DOHH2 (cell line): ENCODE results near the gene HOXC5.
A peak's percentile ranks its signal among the peaks of the same experiment; 100 is the strongest.

ENCODE experiments used
- H3F3A ChIP-seq: fragments of 200-600 bp; sonication (generic), shearing (Covaris generic); 2 replicates; pipeline ENCODE4 v1.6.0; 2016; ENCODE audit warnings: antibody characterized with exemption, mild to moderate bottlenecking; ENCODE audit not compliant: control insufficient read depth, insufficient read depth
- H3K27ac ChIP-seq: fragments of 200-600 bp; sonication (generic); 2 replicates; pipeline ENCODE4 v1.5.1; 2014; ENCODE audit warnings: low read depth, mild to moderate bottlenecking, low read length, moderate library complexity
- H3K27me3 ChIP-seq: fragments of 200-600 bp; sonication (generic); 2 replicates; pipeline ENCODE4 v1.6.1; 2014; ENCODE audit warnings: mild to moderate bottlenecking, low read length, mixed read lengths; ENCODE audit not compliant: control insufficient read depth
- H3K36me3 ChIP-seq: fragments of 200-600 bp; sonication (generic); 2 replicates; pipeline ENCODE4 v1.6.1; 2014; ENCODE audit warnings: mild to moderate bottlenecking, low read length, moderate library complexity, mixed read lengths; ENCODE audit not compliant: control insufficient read depth
- H3K4me1 ChIP-seq: fragments of 200-600 bp; sonication (generic); 2 replicates; pipeline ENCODE4 v1.6.1; 2014; ENCODE audit warnings: mild to moderate bottlenecking, low read length, mixed read lengths; ENCODE audit not compliant: control insufficient read depth
- H3K4me2 ChIP-seq: fragments of 200-600 bp; sonication (generic); 2 replicates; pipeline ENCODE4 v1.6.0; 2014; ENCODE audit warnings: mild to moderate bottlenecking, low read length, moderate library complexity
- H3K4me3 ChIP-seq: fragments of 200-600 bp; sonication (generic); 2 replicates; pipeline ENCODE4 v1.5.1; 2014; ENCODE audit warnings: mild to moderate bottlenecking, low read length, mixed read lengths
- H3K79me2 ChIP-seq: fragments of 200-600 bp; sonication (generic); 2 replicates; pipeline ENCODE4 v1.6.1; 2014; ENCODE audit warnings: mild to moderate bottlenecking, low read length, mixed read lengths; ENCODE audit not compliant: control insufficient read depth
- H3K9me2 ChIP-seq: fragments of 200-600 bp; sonication (generic); replicated peaks from 2 replicates; pipeline ENCODE4 v1.6.1; 2014; ENCODE audit warnings: mild to moderate bottlenecking, low read length, mixed read lengths; ENCODE audit not compliant: control insufficient read depth
- H3K9me3 ChIP-seq: fragments of 200-600 bp; sonication (generic); 2 replicates; pipeline ENCODE4 v1.6.1; 2014; ENCODE audit warnings: antibody characterized with exemption, low read length, mixed read lengths; ENCODE audit not compliant: control insufficient read depth, insufficient read depth
- H4K20me1 ChIP-seq: fragments of 200-600 bp; sonication (generic); 2 replicates; pipeline ENCODE4 v1.6.0; 2014; ENCODE audit warnings: low read depth, mild to moderate bottlenecking, antibody characterized with exemption, low read length, moderate library complexity; ENCODE audit not compliant: control insufficient read depth, insufficient read depth
- CTCF ChIP-seq: fragments of 200-600 bp; sonication (generic); IDR thresholded peaks from one replicate; pipeline ENCODE4 v1.5.1; 2014; ENCODE audit warnings: antibody characterized with exemption, mild to moderate bottlenecking, low read depth, low read length; ENCODE audit not compliant: poor library complexity, severe bottlenecking
- EZH2phosphoT487 ChIP-seq: fragments of 200-600 bp; sonication (generic); IDR thresholded peaks from 2 replicates; pipeline ENCODE4 v1.6.1; 2017; ENCODE audit warnings: borderline replicate concordance, mild to moderate bottlenecking, antibody characterized with exemption, low read length, moderate library complexity, mixed read lengths

HOXC5 gene

GRCh38 chr12:53984901-53985691 is 47.8 kb upstream of the HOXC5 start, which contains the start of gene HOXC10:
Gene HOXC10 (plus strand): TSS chr12:53985146. CDS start chr12:53985260, 114 bp downstream.
- Histone ChIP-seq H3K9me3 (no peaks in the 10 kb centered on the region), H3K9me2 (no peaks in the 10 kb centered on the region), H3K4me1 (peaks cover 53% of the 10 kb centered on the region), H3K4me2 (peak within 1 kb of the TSS; percentile 82), H3K79me2 (no peaks in the 10 kb centered on the region), H3K36me3 (no peaks in the 10 kb centered on the region), H3K27me3 (peaks cover 74% of the 10 kb centered on the region), H3K4me3 (peak within 1 kb of the TSS; percentile 67), H3K27ac (peak within 1 kb of the TSS; percentile 28), H3F3A (peaks cover 8% of the 10 kb centered on the region; the same call in 1 of the 2 replicates), H4K20me1 (peaks cover 6% of the 10 kb centered on the region; the same call in 1 of the 2 replicates)
- TF ChIP-seq EZH2phosphoT487 (no peak), CTCF (peak; percentile 73)

- Histone ChIP-seq H3K36me3 (no peaks in the 10 kb centered on the region), H3K4me3 (no peak overlapping the region), H3K27me3 (peaks cover 79% of the 10 kb centered on the region), H3K4me1 (peaks cover 55% of the 10 kb centered on the region), H4K20me1 (peaks cover 6% of the 10 kb centered on the region; the same call in 1 of the 2 replicates), H3K9me2 (no peaks in the 10 kb centered on the region), H3K9me3 (no peaks in the 10 kb centered on the region), H3F3A (peaks cover 8% of the 10 kb centered on the region; the same call in 1 of the 2 replicates), H3K79me2 (no peaks in the 10 kb centered on the region), H3K27ac (no peak overlapping the region), H3K4me2 (no peak overlapping the region)
- TF ChIP-seq CTCF = no peak
- TF ChIP-seq EZH2phosphoT487 = no peak
Measured at GRCh38 chr12:53985692-53985993, 47.2 kb upstream of the HOXC5 start.

GRCh38 chr12:53985994-53986685 is 46.7 kb upstream of the HOXC5 start:
- H3K4me2 ChIP-seq = no peak overlapping the region
- H3K36me3 ChIP-seq = no peaks in the 10 kb centered on the region

More at GRCh38 chr12:53985994-53986685, 46.7 kb upstream of the HOXC5 start:
- H3K4me1 ChIP-seq = peaks cover 55% of the 10 kb centered on the region
- H3K9me2 ChIP-seq = no peaks in the 10 kb centered on the region
- TF ChIP-seq EZH2phosphoT487 (peak; percentile 85), CTCF (no peak)
- H3F3A ChIP-seq = peaks cover 5% of the 10 kb centered on the region; the same call in 1 of the 2 replicates
- no peaks in the 10 kb centered on the region for H3K79me2 ChIP-seq
- no peaks in the 10 kb centered on the region for H3K9me3 ChIP-seq
- H3K4me3 ChIP-seq = no peak overlapping the region
- H3K27me3 ChIP-seq = peaks cover 84% of the 10 kb centered on the region
- no peak overlapping the region for H3K27ac ChIP-seq
- H4K20me1 ChIP-seq = peaks cover 6% of the 10 kb centered on the region; the same call in 1 of the 2 replicates
